ENCODE results near the gene MYBL2. TPM values are rescaled to one million over a fixed set of nuclear protein-coding genes. Genes with fewer than 3 reads are reported as not detected.

MYBL2 gene
- total and polyA plus RNA-seq, 7 donors = 0.27 to 40.6 (median 4.1) TPM; not detected in 3

GRCh38 chr20:43751167-43752050 is 84.5 kb downstream of the MYBL2 start:
- Histone ChIP-seq H3K36me3 (no peaks in the 10 kb centered on the region), H3K4me1 (peaks cover 0 to 8% (median 0%) of the 10 kb centered on the region in 4 donors), H3K27ac (peak overlapping the region in 1 of 4 donors; percentile 81), H3K9me3 (no peaks in the 10 kb centered on the region), H3K4me3 (no peak overlapping the region), H3K27me3 (peaks cover 0 to 14% (median 0%) of the 10 kb centered on the region in 3 donors)
- intact Hi-C loops (cut with DNase I) = no loop called here
- 60 to 81% methylated on average over 11 of the region's 11 CpGs for WGBS, 2 donors
- DNase-seq = no peak
- TF ChIP-seq EP300 (IDR thresholded peaks at IDR 0.05) = no peak
- no peak for TF ChIP-seq CTCF (IDR thresholded peaks at IDR 0.05)
- TF ChIP-seq POLR2AphosphoS5 (IDR thresholded peaks at IDR 0.05) = no peak
- no peak for TF ChIP-seq POLR2A (IDR thresholded peaks at IDR 0.05)

- no peak for TF ChIP-seq CTCF (IDR thresholded peaks at IDR 0.05)
- TF ChIP-seq EP300 (IDR thresholded peaks at IDR 0.05) = no peak
- Histone ChIP-seq H3K27ac (peak overlapping the region in 1 of 4 donors; percentile 81), H3K4me3 (no peak overlapping the region), H3K9me3 (no peaks in the 10 kb centered on the region), H3K27me3 (peaks cover 0 to 14% (median 0%) of the 10 kb centered on the region in 3 donors), H3K36me3 (no peaks in the 10 kb centered on the region), H3K4me1 (peaks cover 0 to 8% (median 0%) of the 10 kb centered on the region in 4 donors)
- WGBS, 2 donors = 77 to 85% methylated on average over 4 of the region's 4 CpGs
- intact Hi-C loops (cut with DNase I) = no loop called here
- DNase-seq = no peak
These were observed 85.1 kb downstream of the MYBL2 start for GRCh38 chr20:43752051-43752360.

DNA sequence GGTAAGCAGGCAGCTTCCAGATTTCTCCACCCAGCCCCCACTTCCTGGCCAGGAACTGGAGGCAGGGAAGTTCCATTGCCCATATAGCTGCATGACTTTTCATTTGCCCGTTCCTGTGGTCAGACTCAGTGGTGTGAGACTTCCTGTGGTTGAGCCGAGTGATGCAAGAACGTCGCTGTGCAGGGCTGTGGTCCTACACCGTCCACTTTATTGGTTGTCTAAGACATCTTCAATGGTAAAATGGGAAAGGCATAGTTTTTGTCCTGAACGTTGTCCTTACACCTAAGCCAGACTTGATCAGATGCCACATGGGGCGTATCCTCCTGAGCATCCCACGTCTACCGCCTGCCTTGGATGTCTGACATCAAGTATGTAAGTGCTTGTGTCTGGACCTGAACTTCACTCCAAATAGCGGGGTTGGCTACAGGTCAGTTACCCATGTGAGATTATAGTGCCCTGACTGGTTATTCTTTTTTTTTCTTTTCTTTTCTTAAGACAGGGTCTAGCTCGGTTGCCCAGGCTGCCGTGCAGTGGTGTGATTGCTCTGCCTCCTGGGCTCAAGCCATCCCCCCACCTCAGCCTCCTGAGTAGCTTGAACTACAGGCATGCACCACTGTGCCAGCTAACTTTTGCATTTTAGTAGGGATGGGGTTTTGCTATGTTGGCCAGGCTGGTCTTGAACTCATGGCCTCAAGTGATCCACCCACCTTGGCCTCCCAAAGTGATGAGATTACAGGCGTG is 85.8 kb downstream of the MYBL2 start:
- DNase-seq = no peak
- no peaks in the 10 kb centered on the region for H3K9me3 ChIP-seq
- no peak overlapping the region for H3K4me3 ChIP-seq
- 68 to 85% methylated on average over 13 of the region's 13 CpGs for WGBS, 2 donors
- intact Hi-C loops (cut with DNase I) = no loop called here
- H3K27ac ChIP-seq = peak overlapping the region in 1 of 4 donors; percentile 81
- H3K36me3 ChIP-seq = no peaks in the 10 kb centered on the region
- peaks cover 0 to 14% (median 0%) of the 10 kb centered on the region in 3 donors for H3K27me3 ChIP-seq
- TF ChIP-seq POLR2A (IDR thresholded peaks at IDR 0.05) (no peak), CTCF (IDR thresholded peaks at IDR 0.05) (no peak), EP300 (IDR thresholded peaks at IDR 0.05) (no peak), POLR2AphosphoS5 (IDR thresholded peaks at IDR 0.05) (no peak)
- H3K4me1 ChIP-seq = peaks cover 0 to 8% (median 0%) of the 10 kb centered on the region in 4 donors

DNA sequence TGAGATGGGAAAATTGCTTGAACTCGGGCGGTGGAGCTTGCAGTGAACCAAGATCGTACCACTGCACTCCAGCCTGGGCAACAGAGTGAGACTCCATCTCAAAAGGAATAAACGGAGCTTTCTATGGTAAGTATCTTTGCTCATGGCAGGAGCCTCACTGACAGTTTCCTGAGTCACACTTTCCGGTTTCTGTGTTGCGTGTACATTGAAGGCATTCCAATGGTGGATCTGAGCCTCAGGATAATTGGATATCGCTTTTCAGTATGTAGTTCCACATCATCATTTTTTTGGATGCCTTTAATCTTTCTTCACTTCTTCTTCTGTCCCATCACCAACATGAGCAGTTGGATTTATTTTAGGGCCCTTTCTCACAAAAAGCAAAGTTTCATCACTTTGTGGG is 88.5 kb downstream of the MYBL2 start:
- Histone ChIP-seq H3K4me3 (no peak overlapping the region), H3K4me1 (no peaks in the 10 kb centered on the region), H3K27ac (peak overlapping the region in 1 of 4 donors; percentile 31), H3K9me3 (no peaks in the 10 kb centered on the region), H3K36me3 (no peaks in the 10 kb centered on the region), H3K27me3 (peaks cover 0 to 4% (median 0%) of the 10 kb centered on the region in 3 donors)
- whole genome bisulfite sequencing, 2 donors = 90 to 91% methylated on average over 7 of the region's 7 CpGs
- no peak for DNase-seq
- TF ChIP-seq POLR2A (IDR thresholded peaks at IDR 0.05) = no peak
- no peak for TF ChIP-seq EP300 (IDR thresholded peaks at IDR 0.05)
- TF ChIP-seq CTCF (IDR thresholded peaks at IDR 0.05) = no peak
- TF ChIP-seq POLR2AphosphoS5 (IDR thresholded peaks at IDR 0.05) = no peak
- intact Hi-C loops (cut with DNase I) = no loop called here

All from sigmoid colon (tissue), 7 donors.